Activated naive CD4-positive, alpha-beta T cell treated with anti-CD3 and anti-CD28 coated beads, Interleukin-2, amount 50 U/mL, for 72 hours (primary cell): ENCODE measurements around the gene SLIT3. TPM values are rescaled to one million over a fixed set of nuclear protein-coding genes. Genes with fewer than 3 reads are reported as not detected.

Experiments
- ATAC-seq, 2 donors: fragments of 150-1000 bp; cut with Tn5 transposase; 2 replicates each; pipeline ENCODE4 v1.10.0; 2021; ENCODE audit warnings: mild to moderate bottlenecking in 2 of 2, moderate library complexity in 2 of 2
- DNase-seq, 2 donors: peaks; one replicate each; pipeline ENCODE4 v3.0.0; 2021 to 2022; ENCODE audit warnings: low spot score in 2 of 2
- H3K27ac Mint-ChIP-seq, 2 donors: one replicate each; pipeline ENCODE4 v1.8.0; 2022; ENCODE audit warnings: mild to moderate bottlenecking in 2 of 2, mixed read lengths in 2 of 2
- H3K36me3 Mint-ChIP-seq, 2 donors: one replicate each; pipeline ENCODE4 v1.8.0; 2022; ENCODE audit warnings: mixed read lengths in 2 of 2
- H3K9me3 Mint-ChIP-seq, 2 donors: one replicate each; pipeline ENCODE4 v1.8.0; 2022; ENCODE audit warnings: mixed read lengths in 2 of 2
- total RNA-seq, 2 donors: library from RNA; stranded (reverse); gene quantifications; one replicate each; pipeline ENCODE4 v1.2.3, GENCODE V29; 2022

Gene SLIT3
- total RNA-seq = 1 to 10 TPM; 1.9 to 2.0 TPM

GRCh38 chr5:169300468-169301385 lies at the start of gene SLIT3:
SLIT3 (minus strand) TSS chr5:169301139; CDS start chr5:169300709, 430 bp downstream.
- Mint-ChIP-seq H3K9me3 (no peaks in the 10 kb centered on the region), H3K36me3 (no peaks in the 10 kb centered on the region), H3K27ac (no peak within 1 kb of the TSS)
- ATAC-seq (peak in 1 of 2 donors; percentile 23), DNase-seq (no peak)

- DNase-seq = no peak
- no peak for ATAC-seq
- Mint-ChIP-seq H3K9me3 (no peaks in the 10 kb centered on the region), H3K27ac (no peak overlapping the region), H3K36me3 (no peaks in the 10 kb centered on the region)
These were observed 49.1 kb upstream of the SLIT3 start for GRCh38 chr5:169350016-169350415.

- ATAC-seq (no peak), DNase-seq (no peak)
- Mint-ChIP-seq H3K27ac (no peak overlapping the region), H3K9me3 (no peaks in the 10 kb centered on the region), H3K36me3 (no peaks in the 10 kb centered on the region)
These were observed 46.8 kb upstream of the SLIT3 start for GRCh38 chr5:169347786-169348185.

- H3K36me3 Mint-ChIP-seq = no peaks in the 10 kb centered on the region
These were observed 43.7 kb upstream of the SLIT3 start for GRCh38 chr5:169344629-169345028.

GRCh38 chr5:169343766-169344165 lies 42.8 kb upstream of the SLIT3 start:
- no peak for DNase-seq
- Mint-ChIP-seq H3K27ac (no peak overlapping the region), H3K36me3 (no peaks in the 10 kb centered on the region), H3K9me3 (no peaks in the 10 kb centered on the region)
- no peak for ATAC-seq

More at GRCh38 chr5:169344629-169345028, 43.7 kb upstream of the SLIT3 start:
- Mint-ChIP-seq H3K27ac (no peak overlapping the region), H3K9me3 (no peaks in the 10 kb centered on the region)
- ATAC-seq = no peak
- DNase-seq = no peak

- ATAC-seq = no peak
- Mint-ChIP-seq H3K9me3 (peaks cover 0 to 3% of the 10 kb centered on the region in 2 donors), H3K36me3 (no peaks in the 10 kb centered on the region), H3K27ac (no peak overlapping the region)
- no peak for DNase-seq
These were observed 40.6 kb upstream of the SLIT3 start for GRCh38 chr5:169341556-169341955.

GRCh38 chr5:169339869-169340268 lies 38.9 kb upstream of the SLIT3 start:
- Mint-ChIP-seq H3K27ac (no peak overlapping the region), H3K36me3 (no peaks in the 10 kb centered on the region), H3K9me3 (peaks cover 0 to 3% of the 10 kb centered on the region in 2 donors)
- no peak for DNase-seq
- no peak for ATAC-seq

- Mint-ChIP-seq H3K9me3 (peaks cover 0 to 3% of the 10 kb centered on the region in 2 donors), H3K27ac (no peak overlapping the region), H3K36me3 (no peaks in the 10 kb centered on the region)
- ATAC-seq = no peak
- DNase-seq = no peak
These were observed 35.3 kb upstream of the SLIT3 start for GRCh38 chr5:169336242-169336641.

GRCh38 chr5:169335806-169336205 lies 34.9 kb upstream of the SLIT3 start:
- Mint-ChIP-seq H3K36me3 (no peaks in the 10 kb centered on the region), H3K9me3 (peaks cover 0 to 3% of the 10 kb centered on the region in 2 donors), H3K27ac (no peak overlapping the region)
- ATAC-seq = no peak
- DNase-seq = no peak

- H3K9me3 Mint-ChIP-seq = peaks cover 0 to 3% of the 10 kb centered on the region in 2 donors
- no peak for ATAC-seq
- no peaks in the 10 kb centered on the region for H3K36me3 Mint-ChIP-seq
- H3K27ac Mint-ChIP-seq = no peak overlapping the region
- no peak for DNase-seq
These were observed 32.6 kb upstream of the SLIT3 start for GRCh38 chr5:169333518-169333917.

GRCh38 chr5:169331292-169331852 lies 30.4 kb upstream of the SLIT3 start:
- no peak overlapping the region for H3K27ac Mint-ChIP-seq
- no peak for ATAC-seq
- H3K9me3 Mint-ChIP-seq = no peaks in the 10 kb centered on the region

GRCh38 chr5:169328401-169328800 lies 27.5 kb upstream of the SLIT3 start:
- Mint-ChIP-seq H3K9me3 (peaks cover 0 to 9% of the 10 kb centered on the region in 2 donors), H3K36me3 (no peaks in the 10 kb centered on the region), H3K27ac (no peak overlapping the region)
- no peak for ATAC-seq
- DNase-seq = no peak

More at GRCh38 chr5:169331292-169331852, 30.4 kb upstream of the SLIT3 start:
- H3K36me3 Mint-ChIP-seq = no peaks in the 10 kb centered on the region
- DNase-seq = no peak

- DNase-seq (no peak), ATAC-seq (no peak)
- no peak overlapping the region for H3K27ac Mint-ChIP-seq
- H3K9me3 Mint-ChIP-seq = peaks cover 0 to 9% of the 10 kb centered on the region in 2 donors
- H3K36me3 Mint-ChIP-seq = no peaks in the 10 kb centered on the region
These were observed 24.3 kb upstream of the SLIT3 start for GRCh38 chr5:169325273-169325672.

- H3K36me3 Mint-ChIP-seq = no peaks in the 10 kb centered on the region
- H3K9me3 Mint-ChIP-seq = no peaks in the 10 kb centered on the region
- H3K27ac Mint-ChIP-seq = no peak overlapping the region
These were observed 17.6 kb upstream of the SLIT3 start for GRCh38 chr5:169318556-169318955.

GRCh38 chr5:169307646-169308045 lies 6.7 kb upstream of the SLIT3 start:
- DNase-seq (no peak), ATAC-seq (no peak)
- H3K9me3 Mint-ChIP-seq = peaks cover 0 to 5% of the 10 kb centered on the region in 2 donors
- H3K36me3 Mint-ChIP-seq = peaks cover 0 to 5% of the 10 kb centered on the region in 2 donors
- no peak overlapping the region for H3K27ac Mint-ChIP-seq

More at GRCh38 chr5:169318556-169318955, 17.6 kb upstream of the SLIT3 start:
- no peak for ATAC-seq
- DNase-seq = no peak

GRCh38 chr5:169305366-169305765 lies 4.4 kb upstream of the SLIT3 start:
- no peak for DNase-seq
- Mint-ChIP-seq H3K36me3 (no peaks in the 10 kb centered on the region), H3K9me3 (no peaks in the 10 kb centered on the region), H3K27ac (no peak overlapping the region)
- ATAC-seq = no peak

GRCh38 chr5:169304175-169304574 lies 3.2 kb upstream of the SLIT3 start:
- ATAC-seq (no peak), DNase-seq (no peak)
- Mint-ChIP-seq H3K9me3 (no peaks in the 10 kb centered on the region), H3K27ac (no peak overlapping the region), H3K36me3 (no peaks in the 10 kb centered on the region)
